Skin of body (tissue), 2 donors: Measurements from ENCODE around the gene ATP8B1. TPM values are rescaled to one million over a fixed set of nuclear protein-coding genes. Genes with fewer than 3 reads are reported as not detected.
"Not testable (repeated sequence)": the region's sequence is repeated elsewhere in the genome, so short reads cannot be mapped to it uniquely, and the experiment has no call there.

Experiments used
- DNase-seq: peaks from one replicate; lab custom pipeline; 2025; lab: John Stamatoyannopoulos, UW
- total RNA-seq: library from RNA; depleted of rRNA; stranded (reverse); fragments of >200 nt; gene quantifications from one replicate; pipeline ENCODE4 v1.2.3, GENCODE V29; 2014

ATP8B1 gene
- total RNA-seq, 1 donor from 2014 or later, result 23.0 TPM

GRCh38 chr18:57727952-57728807, 74.9 kb downstream of the ATP8B1 start:
- DNase-seq, result no peak

GRCh38 chr18:57719211-57719935, 83.7 kb downstream of the ATP8B1 start:
- DNase-seq, result not testable (repeated sequence)

GRCh38 chr18:57716549-57716948, 86.6 kb downstream of the ATP8B1 start:
- DNase-seq, result no peak

GRCh38 chr18:57715671-57716070, 87.4 kb downstream of the ATP8B1 start:
- DNase-seq, result no peak

GRCh38 chr18:57715073-57715472, 88.0 kb downstream of the ATP8B1 start:
- no peak for DNase-seq

GRCh38 chr18:57710226-57710625, 92.9 kb downstream of the ATP8B1 start:
- no peak for DNase-seq

GRCh38 chr18:57709335-57709734, 93.8 kb downstream of the ATP8B1 start:
- DNase-seq, result no peak

GRCh38 chr18:57708288-57708687, 94.8 kb downstream of the ATP8B1 start:
- no peak for DNase-seq

- no peak for DNase-seq
Observed at GRCh38 chr18:57705832-57706595, 97.1 kb downstream of the ATP8B1 start.

- DNase-seq, result no peak
Observed at GRCh38 chr18:57705011-57705410, 98.1 kb downstream of the ATP8B1 start.

- no peak for DNase-seq
Observed at GRCh38 chr18:57698571-57699276, 104.4 kb downstream of the ATP8B1 start.

- no peak for DNase-seq
Observed at GRCh38 chr18:57697426-57697825, 105.7 kb downstream of the ATP8B1 start.

- no peak for DNase-seq
Observed at GRCh38 chr18:57696271-57696670, 106.8 kb downstream of the ATP8B1 start.

GRCh38 chr18:57691363-57691762, 111.8 kb downstream of the ATP8B1 start:
- DNase-seq, result no peak

- DNase-seq, result no peak
Observed at GRCh38 chr18:57687970-57688369, 115.1 kb downstream of the ATP8B1 start.

GRCh38 chr18:57683470-57683869, 119.6 kb downstream of the ATP8B1 start:
- no peak for DNase-seq

- DNase-seq, result no peak
Observed at GRCh38 chr18:57677262-57678211, 125.6 kb downstream of the ATP8B1 start.

GRCh38 chr18:57674891-57675290, 128.2 kb downstream of the ATP8B1 start:
- no peak for DNase-seq

- no peak for DNase-seq
Observed at GRCh38 chr18:57670046-57670445, 133.1 kb downstream of the ATP8B1 start.

GRCh38 chr18:57668021-57668420, 135.1 kb downstream of the ATP8B1 start:
- no peak for DNase-seq
